Measurements from ENCODE around the gene UGT1A5. TPM values are rescaled to one million over a fixed set of nuclear protein-coding genes. Genes with fewer than 3 reads are reported as not detected.

The UGT1A5 gene
- total and polyA plus RNA-seq, 2 experiments from 2014 or later = not detected

GRCh38 chr2:233663911-233664310, 48.8 kb upstream of the UGT1A5 start:
- Mint-ChIP-seq H3K27me3 (ENCODE audit: insufficient read depth, low read depth, poor library complexity) (no peaks in the 10 kb centered on the region), H3K9me3 (peaks cover 4% of the 10 kb centered on the region; the same call in 2 of the 3 replicates), H3K4me1 (no peaks in the 10 kb centered on the region), H3K27ac (no peak overlapping the region), H3K36me3 (ENCODE audit: low read depth) (no peaks in the 10 kb centered on the region), H3K4me3 (no peak overlapping the region)
- Histone ChIP-seq H3K4me3 (no peak overlapping the region), H3K27me3 (ENCODE audit: insufficient read depth) (no peaks in the 10 kb centered on the region), H3K4me2 (no peak overlapping the region), H4K20me1 (replicated peaks; ENCODE audit: insufficient read depth) (no peaks in the 10 kb centered on the region), H3K27ac (ENCODE audit: low read depth) (no peak overlapping the region), H3F3A (replicated peaks; ENCODE audit: low read depth) (no peaks in the 10 kb centered on the region), H3K4me1 (ENCODE audit: insufficient read depth) (no peaks in the 10 kb centered on the region), H3K79me2 (replicated peaks; ENCODE audit: insufficient read depth) (no peaks in the 10 kb centered on the region), H3K36me3 (ENCODE audit: insufficient read depth) (no peaks in the 10 kb centered on the region), H2AFZ (no peak overlapping the region), H3K9me2 (ENCODE audit: insufficient read depth) (0 out of 2 replicates have a peak, but pooled peaks cover 3% of the 10 kb centered on the region)
- TF ChIP-seq ETS1 (IDR thresholded peaks at IDR 0.05) = no peak
- TF ChIP-seq EZH2 (IDR thresholded peaks at IDR 0.05; ENCODE audit: low read depth, unreplicated experiment) = no peak
- no peak for TF ChIP-seq CREB1 (CRISPR knock-in tag; IDR thresholded peaks at IDR 0.05; ENCODE audit: low read depth)
- TF ChIP-seq NANOG (IDR thresholded peaks at IDR 0.05; ENCODE audit: borderline replicate concordance) = no peak
- no peak for TF ChIP-seq ZNF331 (CRISPR knock-in tag; IDR thresholded peaks at IDR 0.05; ENCODE audit: low read depth)
- TF ChIP-seq EZH2phosphoT487 (IDR thresholded peaks at IDR 0.05; ENCODE audit: unreplicated experiment) = no peak
- no peak for TF ChIP-seq STAT1 (IDR thresholded peaks at IDR 0.05; ENCODE audit: unreplicated experiment)
- no peak for TF ChIP-seq JUNB (IDR thresholded peaks at IDR 0.05; ENCODE audit: unreplicated experiment)
- no peak for TF ChIP-seq POLR2AphosphoS5 (IDR thresholded peaks at IDR 0.05; ENCODE audit: low read depth)
- no peak for TF ChIP-seq REST (IDR thresholded peaks at IDR 0.05; ENCODE audit: unreplicated experiment)
- TF ChIP-seq ZNF462 (CRISPR knock-in tag; IDR thresholded peaks at IDR 0.05) = no peak
- DNase-seq (ENCODE audit: low spot score) = no peak
- no peak for ATAC-seq

Measured in GM23338 (cell line).